ENCODE measurements around the gene CDC14B.

- TF ChIP-seq, protein P1, sequence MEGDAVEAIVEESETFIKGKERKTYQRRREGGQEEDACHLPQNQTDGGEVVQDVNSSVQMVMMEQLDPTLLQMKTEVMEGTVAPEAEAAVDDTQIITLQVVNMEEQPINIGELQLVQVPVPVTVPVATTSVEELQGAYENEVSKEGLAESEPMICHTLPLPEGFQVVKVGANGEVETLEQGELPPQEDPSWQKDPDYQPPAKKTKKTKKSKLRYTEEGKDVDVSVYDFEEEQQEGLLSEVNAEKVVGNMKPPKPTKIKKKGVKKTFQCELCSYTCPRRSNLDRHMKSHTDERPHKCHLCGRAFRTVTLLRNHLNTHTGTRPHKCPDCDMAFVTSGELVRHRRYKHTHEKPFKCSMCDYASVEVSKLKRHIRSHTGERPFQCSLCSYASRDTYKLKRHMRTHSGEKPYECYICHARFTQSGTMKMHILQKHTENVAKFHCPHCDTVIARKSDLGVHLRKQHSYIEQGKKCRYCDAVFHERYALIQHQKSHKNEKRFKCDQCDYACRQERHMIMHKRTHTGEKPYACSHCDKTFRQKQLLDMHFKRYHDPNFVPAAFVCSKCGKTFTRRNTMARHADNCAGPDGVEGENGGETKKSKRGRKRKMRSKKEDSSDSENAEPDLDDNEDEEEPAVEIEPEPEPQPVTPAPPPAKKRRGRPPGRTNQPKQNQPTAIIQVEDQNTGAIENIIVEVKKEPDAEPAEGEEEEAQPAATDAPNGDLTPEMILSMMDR (conservative IDR thresholded peaks at IDR 0.05; ENCODE audit: low read length) = no peak
- TF ChIP-seq EZH2phosphoT487 (IDR thresholded peaks at IDR 0.05; ENCODE audit: borderline replicate concordance) = no peak
Measured at GRCh38 chr9:96599298-96599697, 20.3 kb downstream of the CDC14B start.

All from Loucy (cell line).